Activated naive CD8-positive, alpha-beta T cell (primary cell): Measurements from ENCODE around the gene NCAM1.

Experiments used
- H3K27ac Mint-ChIP-seq: one replicate; pipeline ENCODE4 v1.8.0; 2021; ENCODE audit warnings: mixed read lengths
- H3K27me3 Mint-ChIP-seq: one replicate; pipeline ENCODE4 v1.8.0; 2021; ENCODE audit warnings: mixed read lengths
- H3K36me3 Mint-ChIP-seq: one replicate; pipeline ENCODE4 v1.8.0; 2021; ENCODE audit warnings: mixed read lengths
- H3K4me1 Mint-ChIP-seq: one replicate; pipeline ENCODE4 v1.8.0; 2021; ENCODE audit warnings: low read depth, mixed read lengths
- H3K4me3 Mint-ChIP-seq: one replicate; pipeline ENCODE4 v1.8.0; 2021; ENCODE audit warnings: mild to moderate bottlenecking, mixed read lengths
- H3K9me3 Mint-ChIP-seq: one replicate; pipeline ENCODE4 v1.8.0; 2021; ENCODE audit warnings: low read depth, mixed read lengths

The NCAM1 gene

GRCh38 chr11:112989198-112989597 is 28.0 kb downstream of the NCAM1 start:
- Mint-ChIP-seq H3K4me1 (no peaks in the 10 kb centered on the region), H3K36me3 (no peaks in the 10 kb centered on the region), H3K27me3 (peaks cover 2% of the 10 kb centered on the region), H3K27ac (no peak overlapping the region), H3K9me3 (peaks cover 21% of the 10 kb centered on the region), H3K4me3 (no peak overlapping the region)

DNA sequence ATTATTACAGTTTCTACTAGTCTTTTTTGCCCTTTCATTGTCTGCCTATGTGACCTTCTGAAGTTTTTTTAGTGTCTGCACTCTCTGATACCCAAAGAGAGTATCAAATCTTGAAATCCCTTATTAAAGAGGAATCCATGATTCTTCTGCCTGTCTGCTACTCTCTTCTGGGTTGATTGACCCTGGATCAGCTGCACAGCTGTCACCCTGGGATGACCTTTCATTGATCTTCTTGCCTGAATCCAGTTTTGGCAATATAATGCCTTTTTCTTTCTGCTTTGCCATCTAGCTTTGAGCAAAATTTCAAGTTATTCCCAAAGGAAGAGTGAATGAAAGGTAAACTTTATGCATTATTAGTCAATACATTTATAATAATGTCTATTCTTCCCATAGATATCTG is 32.6 kb downstream of the NCAM1 start:
- Mint-ChIP-seq H3K36me3 (no peaks in the 10 kb centered on the region), H3K27me3 (no peaks in the 10 kb centered on the region), H3K9me3 (peaks cover 6% of the 10 kb centered on the region), H3K27ac (no peak overlapping the region), H3K4me1 (no peaks in the 10 kb centered on the region), H3K4me3 (no peak overlapping the region)

- no peak overlapping the region for H3K27ac Mint-ChIP-seq
- H3K9me3 Mint-ChIP-seq = no peaks in the 10 kb centered on the region
- no peaks in the 10 kb centered on the region for H3K36me3 Mint-ChIP-seq
- no peak overlapping the region for H3K4me3 Mint-ChIP-seq
- H3K27me3 Mint-ChIP-seq = no peaks in the 10 kb centered on the region
- no peaks in the 10 kb centered on the region for H3K4me1 Mint-ChIP-seq
These were observed 34.3 kb downstream of the NCAM1 start for GRCh38 chr11:112995423-112996090.

DNA sequence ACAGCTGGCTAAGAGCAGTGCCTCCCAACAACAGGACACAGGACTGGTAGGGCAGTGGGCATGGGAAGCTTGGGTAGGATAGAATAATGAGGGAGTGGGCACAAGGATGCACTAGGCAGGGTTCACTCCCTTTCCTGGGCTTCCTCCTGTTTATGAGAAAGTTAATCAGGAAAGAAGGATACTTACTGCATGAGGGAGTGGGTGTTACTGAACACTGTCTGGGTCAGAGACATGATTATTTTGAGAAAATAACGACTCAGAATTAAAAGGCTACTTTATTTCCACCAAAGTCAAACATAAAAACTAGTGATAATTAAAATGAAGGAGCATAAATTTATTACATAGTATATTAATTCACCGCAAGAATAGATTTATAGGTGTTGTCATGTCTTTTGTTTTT is 35.8 kb downstream of the NCAM1 start:
- Mint-ChIP-seq H3K4me1 (no peaks in the 10 kb centered on the region), H3K36me3 (no peaks in the 10 kb centered on the region), H3K9me3 (no peaks in the 10 kb centered on the region), H3K27ac (no peak overlapping the region), H3K4me3 (no peak overlapping the region), H3K27me3 (no peaks in the 10 kb centered on the region)

- Mint-ChIP-seq H3K27me3 (no peaks in the 10 kb centered on the region), H3K36me3 (no peaks in the 10 kb centered on the region), H3K27ac (no peak overlapping the region), H3K9me3 (no peaks in the 10 kb centered on the region), H3K4me1 (no peaks in the 10 kb centered on the region), H3K4me3 (no peak overlapping the region)
These were observed 36.7 kb downstream of the NCAM1 start for GRCh38 chr11:112997857-112998466.

DNA sequence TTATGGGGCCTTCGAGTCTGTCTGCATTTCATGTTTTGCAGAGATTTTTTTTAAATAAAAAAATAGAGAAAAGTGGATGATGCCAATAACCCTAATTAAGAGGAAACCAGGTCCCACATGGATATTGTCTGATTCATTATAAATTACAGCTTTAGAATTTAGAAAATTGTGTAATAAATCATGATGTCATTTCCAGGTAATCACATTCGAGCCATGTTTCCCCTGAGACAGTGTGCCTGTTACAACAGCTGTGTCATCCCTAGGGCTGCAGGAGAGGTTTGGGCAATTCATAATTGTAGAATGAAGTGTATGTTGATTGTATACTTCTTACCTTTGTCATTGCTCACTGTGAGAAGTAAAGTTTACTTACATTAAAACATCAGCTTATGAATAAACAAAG is 38.3 kb downstream of the NCAM1 start:
- Mint-ChIP-seq H3K27ac (no peak overlapping the region), H3K27me3 (no peaks in the 10 kb centered on the region), H3K4me3 (no peak overlapping the region), H3K36me3 (no peaks in the 10 kb centered on the region), H3K9me3 (no peaks in the 10 kb centered on the region), H3K4me1 (no peaks in the 10 kb centered on the region)

DNA sequence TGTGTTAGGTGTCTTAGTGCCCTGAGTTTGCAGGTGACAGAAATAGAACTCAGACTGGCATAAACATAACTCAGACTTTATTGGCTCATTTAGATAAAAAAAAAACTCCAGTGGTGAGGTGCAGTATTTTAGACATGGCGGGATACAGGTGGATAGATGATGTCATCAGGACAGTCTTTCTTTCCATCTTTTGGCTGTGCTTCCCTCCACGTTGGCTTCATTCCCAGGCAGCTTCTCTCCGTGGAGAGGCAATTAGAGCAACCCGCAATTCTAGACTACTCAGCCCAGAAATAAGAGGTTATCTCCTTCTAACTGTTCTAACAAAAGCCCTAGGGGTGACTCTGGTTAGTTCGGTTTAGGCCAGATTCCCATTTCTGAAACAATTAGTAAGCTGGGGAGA is 40.5 kb downstream of the NCAM1 start:
- no peaks in the 10 kb centered on the region for H3K36me3 Mint-ChIP-seq

GRCh38 chr11:113006896-113007445 is 45.8 kb downstream of the NCAM1 start:
- Mint-ChIP-seq H3K4me3 (no peak overlapping the region), H3K36me3 (no peaks in the 10 kb centered on the region), H3K27me3 (peaks cover 9% of the 10 kb centered on the region), H3K27ac (no peak overlapping the region), H3K4me1 (no peaks in the 10 kb centered on the region), H3K9me3 (peaks cover 6% of the 10 kb centered on the region)

More for the DNA sequence above, 40.5 kb downstream of the NCAM1 start:
- no peaks in the 10 kb centered on the region for H3K4me1 Mint-ChIP-seq
- H3K27ac Mint-ChIP-seq = no peak overlapping the region
- H3K4me3 Mint-ChIP-seq = no peak overlapping the region
- H3K9me3 Mint-ChIP-seq = peaks cover 6% of the 10 kb centered on the region
- H3K27me3 Mint-ChIP-seq = peaks cover 3% of the 10 kb centered on the region

GRCh38 chr11:113014262-113015097 is 53.3 kb downstream of the NCAM1 start:
- H3K36me3 Mint-ChIP-seq = no peaks in the 10 kb centered on the region
- no peaks in the 10 kb centered on the region for H3K4me1 Mint-ChIP-seq
- no peaks in the 10 kb centered on the region for H3K9me3 Mint-ChIP-seq
- H3K4me3 Mint-ChIP-seq = no peak overlapping the region
- no peak overlapping the region for H3K27ac Mint-ChIP-seq
- peaks cover 2% of the 10 kb centered on the region for H3K27me3 Mint-ChIP-seq

DNA sequence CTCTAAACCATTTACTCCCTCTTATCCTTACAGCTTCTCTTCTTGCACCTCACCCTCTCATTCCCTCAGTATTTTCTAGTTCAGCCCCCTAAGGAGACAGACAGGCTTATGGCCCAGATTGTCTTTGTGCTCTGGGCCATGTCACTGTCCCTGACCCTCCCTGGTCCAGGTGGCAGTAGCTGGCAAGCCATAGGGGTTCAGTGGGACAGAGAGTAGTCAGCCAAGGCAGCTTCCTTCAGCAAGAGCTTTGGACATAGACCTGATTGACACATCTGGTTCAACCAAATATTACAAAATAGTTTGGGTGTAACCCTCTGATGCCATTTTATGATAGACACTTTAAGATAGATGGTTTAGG is 53.9 kb downstream of the NCAM1 start:
- Mint-ChIP-seq H3K36me3 (no peaks in the 10 kb centered on the region), H3K27me3 (peaks cover 2% of the 10 kb centered on the region), H3K27ac (no peak overlapping the region), H3K9me3 (no peaks in the 10 kb centered on the region), H3K4me3 (no peak overlapping the region), H3K4me1 (no peaks in the 10 kb centered on the region)

DNA sequence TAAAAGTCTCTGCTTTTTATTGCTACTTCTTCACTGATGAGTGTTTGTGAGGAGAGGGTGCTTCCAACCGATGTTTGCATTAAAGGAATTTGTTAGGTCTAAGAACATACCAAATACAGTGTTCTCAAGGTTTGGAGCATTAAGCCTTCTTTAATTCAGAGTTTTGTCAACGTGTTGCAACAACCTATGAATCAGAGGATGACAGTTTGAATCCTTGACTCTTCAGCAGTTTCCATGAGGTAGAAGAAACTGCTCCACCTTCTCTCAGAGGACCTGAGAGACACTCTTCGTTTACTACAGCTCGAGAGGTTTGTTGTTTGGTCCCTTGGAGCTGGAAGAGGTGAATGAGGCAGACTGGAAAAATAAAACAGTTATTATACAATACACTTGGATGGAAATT is 55.7 kb downstream of the NCAM1 start:
- H3K9me3 Mint-ChIP-seq = no peaks in the 10 kb centered on the region
- H3K27me3 Mint-ChIP-seq = peaks cover under 1% of the 10 kb centered on the region
- no peaks in the 10 kb centered on the region for H3K36me3 Mint-ChIP-seq
- no peak overlapping the region for H3K4me3 Mint-ChIP-seq
- H3K27ac Mint-ChIP-seq = no peak overlapping the region
- H3K4me1 Mint-ChIP-seq = no peaks in the 10 kb centered on the region

- H3K36me3 Mint-ChIP-seq = no peaks in the 10 kb centered on the region
- no peaks in the 10 kb centered on the region for H3K9me3 Mint-ChIP-seq
- H3K4me3 Mint-ChIP-seq = no peak overlapping the region
- H3K27me3 Mint-ChIP-seq = peaks cover 2% of the 10 kb centered on the region
- no peaks in the 10 kb centered on the region for H3K4me1 Mint-ChIP-seq
- no peak overlapping the region for H3K27ac Mint-ChIP-seq
These were observed 57.7 kb downstream of the NCAM1 start for GRCh38 chr11:113018913-113019312.

GRCh38 chr11:113019711-113020110 is 58.5 kb downstream of the NCAM1 start:
- no peak overlapping the region for H3K4me3 Mint-ChIP-seq
- no peaks in the 10 kb centered on the region for H3K9me3 Mint-ChIP-seq
- no peaks in the 10 kb centered on the region for H3K36me3 Mint-ChIP-seq
- peaks cover 2% of the 10 kb centered on the region for H3K27me3 Mint-ChIP-seq
- no peak overlapping the region for H3K27ac Mint-ChIP-seq
- H3K4me1 Mint-ChIP-seq = no peaks in the 10 kb centered on the region

- H3K27ac Mint-ChIP-seq = no peak overlapping the region
- no peak overlapping the region for H3K4me3 Mint-ChIP-seq
- no peaks in the 10 kb centered on the region for H3K4me1 Mint-ChIP-seq
- H3K27me3 Mint-ChIP-seq = peaks cover 2% of the 10 kb centered on the region
- H3K9me3 Mint-ChIP-seq = no peaks in the 10 kb centered on the region
- H3K36me3 Mint-ChIP-seq = no peaks in the 10 kb centered on the region
These were observed 59.9 kb downstream of the NCAM1 start for GRCh38 chr11:113021111-113021510.

GRCh38 chr11:113022262-113022661 is 61.0 kb downstream of the NCAM1 start:
- H3K4me3 Mint-ChIP-seq = no peak overlapping the region
- H3K4me1 Mint-ChIP-seq = no peaks in the 10 kb centered on the region
- H3K27ac Mint-ChIP-seq = no peak overlapping the region
- peaks cover 2% of the 10 kb centered on the region for H3K27me3 Mint-ChIP-seq
- no peaks in the 10 kb centered on the region for H3K36me3 Mint-ChIP-seq
- H3K9me3 Mint-ChIP-seq = no peaks in the 10 kb centered on the region
